ENCODE measurements around the gene NDE1. TPM values are rescaled to one million over a fixed set of nuclear protein-coding genes. Genes with fewer than 3 reads are reported as not detected.

The NDE1 gene
- total RNA-seq, 1 donor from 2014 or later: 28.9 TPM

DNA sequence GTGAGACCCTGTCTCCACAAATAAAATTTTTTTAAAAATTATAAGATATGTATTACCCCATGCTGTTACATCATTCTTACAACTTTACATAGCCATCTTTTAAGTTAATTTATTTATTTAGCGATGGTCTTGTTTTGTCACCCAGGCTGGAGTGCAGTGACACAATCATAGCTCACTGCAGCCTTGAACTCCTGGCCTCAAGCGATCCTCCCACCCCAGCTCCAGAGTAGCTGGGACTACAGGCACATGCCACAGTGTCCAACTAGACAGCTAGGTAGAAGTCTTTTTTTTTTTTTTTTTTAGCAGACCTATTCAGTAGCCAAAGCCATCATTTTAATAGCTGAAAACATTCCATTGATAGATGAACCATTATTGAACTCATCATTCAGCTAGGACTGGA, 92.7 kb downstream of the NDE1 start:
- intact Hi-C loops (cut with DNase I): no loop called here
- TF ChIP-seq, protein P1, sequence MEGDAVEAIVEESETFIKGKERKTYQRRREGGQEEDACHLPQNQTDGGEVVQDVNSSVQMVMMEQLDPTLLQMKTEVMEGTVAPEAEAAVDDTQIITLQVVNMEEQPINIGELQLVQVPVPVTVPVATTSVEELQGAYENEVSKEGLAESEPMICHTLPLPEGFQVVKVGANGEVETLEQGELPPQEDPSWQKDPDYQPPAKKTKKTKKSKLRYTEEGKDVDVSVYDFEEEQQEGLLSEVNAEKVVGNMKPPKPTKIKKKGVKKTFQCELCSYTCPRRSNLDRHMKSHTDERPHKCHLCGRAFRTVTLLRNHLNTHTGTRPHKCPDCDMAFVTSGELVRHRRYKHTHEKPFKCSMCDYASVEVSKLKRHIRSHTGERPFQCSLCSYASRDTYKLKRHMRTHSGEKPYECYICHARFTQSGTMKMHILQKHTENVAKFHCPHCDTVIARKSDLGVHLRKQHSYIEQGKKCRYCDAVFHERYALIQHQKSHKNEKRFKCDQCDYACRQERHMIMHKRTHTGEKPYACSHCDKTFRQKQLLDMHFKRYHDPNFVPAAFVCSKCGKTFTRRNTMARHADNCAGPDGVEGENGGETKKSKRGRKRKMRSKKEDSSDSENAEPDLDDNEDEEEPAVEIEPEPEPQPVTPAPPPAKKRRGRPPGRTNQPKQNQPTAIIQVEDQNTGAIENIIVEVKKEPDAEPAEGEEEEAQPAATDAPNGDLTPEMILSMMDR (IDR thresholded peaks at IDR 0.05): no peak
- no peaks in the 10 kb centered on the region for H3K9me3 ChIP-seq
- H3K27me3 ChIP-seq: no peaks in the 10 kb centered on the region
- DNase-seq (no peak), ATAC-seq (no peak)
- H3K4me1 ChIP-seq: no peaks in the 10 kb centered on the region
- no peak overlapping the region for H3K27ac ChIP-seq
- H3K4me3 ChIP-seq: no peak overlapping the region
- H3K36me3 ChIP-seq: peaks cover 10% of the 10 kb centered on the region

DNA sequence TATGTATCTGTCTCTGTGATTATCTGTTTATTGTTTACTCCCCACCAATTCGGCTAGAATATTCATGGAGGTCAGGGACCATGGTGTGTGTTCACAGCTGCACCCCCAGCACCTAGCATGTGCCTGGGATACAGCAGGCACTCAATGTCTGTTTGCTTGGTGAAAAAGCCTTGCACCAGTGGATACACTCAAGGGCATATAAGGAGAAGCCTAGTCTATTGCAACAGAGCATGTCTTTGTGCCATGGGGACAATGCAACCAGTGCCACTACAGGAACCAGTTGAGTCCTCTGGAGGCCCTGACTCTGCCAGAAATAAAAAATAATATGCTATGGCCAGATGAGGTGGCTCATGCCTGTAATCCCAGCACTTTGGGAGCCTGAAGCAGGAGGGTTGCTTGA, 93.6 kb downstream of the NDE1 start:
- TF ChIP-seq, protein P1 (IDR thresholded peaks at IDR 0.05): no peak
- Histone ChIP-seq H3K4me1 (no peaks in the 10 kb centered on the region), H3K27me3 (no peaks in the 10 kb centered on the region), H3K4me3 (no peak overlapping the region), H3K36me3 (peaks cover 10% of the 10 kb centered on the region), H3K9me3 (no peaks in the 10 kb centered on the region), H3K27ac (no peak overlapping the region)
- intact Hi-C loops (cut with DNase I): no loop called here
- DNase-seq (no peak), ATAC-seq (no peak)

DNA sequence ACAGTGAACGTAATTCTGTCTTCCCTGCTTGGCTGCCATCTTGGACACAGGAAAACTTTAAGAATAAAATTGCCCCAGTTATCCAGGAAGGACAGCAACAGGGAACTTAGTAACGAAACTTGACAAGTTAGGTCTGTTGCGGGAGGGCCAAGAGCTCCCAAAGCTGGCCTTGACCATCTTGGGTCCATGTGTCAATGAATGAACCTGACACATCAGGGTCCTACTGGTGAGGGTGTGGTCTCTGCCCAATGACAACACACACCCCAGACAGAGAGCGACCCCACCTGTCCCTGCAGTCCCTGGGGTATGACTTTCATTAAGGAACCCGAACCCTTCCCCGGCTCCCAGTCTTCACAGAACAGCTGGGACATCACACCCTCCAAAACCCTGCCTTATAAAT, 96.3 kb downstream of the NDE1 start:
- peaks cover 5% of the 10 kb centered on the region for H3K36me3 ChIP-seq
- no peak overlapping the region for H3K4me3 ChIP-seq
- H3K4me1 ChIP-seq: no peaks in the 10 kb centered on the region
- H3K27ac ChIP-seq: no peak overlapping the region
- no peaks in the 10 kb centered on the region for H3K27me3 ChIP-seq
- TF ChIP-seq, protein P1 (IDR thresholded peaks at IDR 0.05): no peak
- ATAC-seq: no peak
- no peaks in the 10 kb centered on the region for H3K9me3 ChIP-seq
- intact Hi-C loops (cut with DNase I): no loop called here
- DNase-seq: no peak

DNA sequence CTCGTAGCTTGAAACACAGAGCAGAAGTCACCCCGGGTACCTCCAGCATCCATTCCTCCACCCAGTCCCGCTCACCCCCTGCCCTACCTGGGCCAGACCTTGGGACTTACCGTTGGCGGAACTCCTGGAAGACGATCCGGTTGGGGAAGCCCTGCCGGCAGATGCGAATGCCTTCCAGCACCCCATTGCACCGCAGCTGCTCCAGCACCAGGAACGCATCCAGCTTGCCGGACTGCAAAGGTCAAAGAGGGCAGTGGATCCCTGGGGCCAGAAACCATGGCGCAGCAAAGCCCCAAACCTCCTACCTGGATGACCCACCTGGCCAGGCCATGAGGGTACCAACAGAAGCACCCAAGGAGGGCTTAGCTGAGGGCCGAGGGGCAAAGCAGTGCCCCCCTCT, 97.9 kb downstream of the NDE1 start:
- Histone ChIP-seq H3K4me1 (no peaks in the 10 kb centered on the region), H3K9me3 (no peaks in the 10 kb centered on the region), H3K27ac (no peak overlapping the region), H3K27me3 (no peaks in the 10 kb centered on the region), H3K36me3 (no peaks in the 10 kb centered on the region), H3K4me3 (no peak overlapping the region)
- TF ChIP-seq, protein P1 (IDR thresholded peaks at IDR 0.05): no peak
- intact Hi-C loops (cut with DNase I): no loop called here
- DNase-seq (no peak), ATAC-seq (no peak)

DNA sequence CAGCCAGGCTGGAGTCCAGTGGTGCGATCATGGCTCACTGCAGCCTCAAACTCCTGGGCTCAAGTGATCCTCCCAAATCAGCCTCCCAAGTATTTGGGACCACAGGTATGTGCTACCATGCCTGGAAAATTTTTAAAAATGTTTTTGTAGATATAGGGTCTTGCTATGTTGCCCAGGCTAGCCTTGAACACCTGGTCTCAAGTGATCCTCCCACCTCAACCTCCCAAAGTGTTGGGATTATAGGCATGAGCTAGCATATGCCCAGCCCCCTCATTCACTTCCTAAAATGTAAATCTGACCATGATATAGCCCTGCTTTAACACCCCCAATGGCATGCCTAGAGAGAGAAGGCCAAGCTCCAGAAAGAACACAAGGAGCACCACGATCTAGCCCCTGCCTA, 98.6 kb downstream of the NDE1 start:
- Histone ChIP-seq H3K4me3 (no peak overlapping the region), H3K4me1 (no peaks in the 10 kb centered on the region), H3K9me3 (no peaks in the 10 kb centered on the region), H3K36me3 (no peaks in the 10 kb centered on the region), H3K27me3 (no peaks in the 10 kb centered on the region), H3K27ac (no peak overlapping the region)
- intact Hi-C loops (cut with DNase I): no loop called here
- TF ChIP-seq, protein P1 (IDR thresholded peaks at IDR 0.05): no peak
- no peak for ATAC-seq
- no peak for DNase-seq

DNA sequence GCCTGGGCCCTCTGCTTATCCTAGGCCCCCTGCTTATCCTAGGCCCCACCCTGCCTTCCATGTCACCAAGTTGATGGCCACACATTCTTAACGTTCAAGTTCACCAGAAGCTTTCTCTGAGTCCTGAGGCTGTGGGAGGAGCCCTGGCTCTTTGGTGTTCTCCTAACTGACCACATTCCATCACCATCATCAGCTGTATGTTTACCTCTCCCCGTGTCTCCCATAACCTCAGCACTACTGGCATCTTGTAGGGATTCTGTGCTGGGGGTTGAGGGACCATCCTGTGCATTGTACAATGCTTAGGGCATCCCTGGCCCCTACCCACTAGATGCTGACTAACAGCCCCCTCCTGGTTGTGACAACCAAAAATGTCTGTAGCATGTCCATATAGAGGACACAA, 99.3 kb downstream of the NDE1 start:
- TF ChIP-seq, protein P1 (IDR thresholded peaks at IDR 0.05): no peak
- no peaks in the 10 kb centered on the region for H3K4me1 ChIP-seq
- H3K9me3 ChIP-seq: no peaks in the 10 kb centered on the region
- H3K36me3 ChIP-seq: no peaks in the 10 kb centered on the region
- DNase-seq (no peak), ATAC-seq (no peak)
- no peak overlapping the region for H3K4me3 ChIP-seq
- no peaks in the 10 kb centered on the region for H3K27me3 ChIP-seq
- H3K27ac ChIP-seq: no peak overlapping the region
- intact Hi-C loops (cut with DNase I): no loop called here
